H9 (cell line): ENCODE measurements around the gene EPHA8. TPM values are rescaled to one million over a fixed set of nuclear protein-coding genes. Genes with fewer than 3 reads are reported as not detected.

Source experiments
- DNase-seq: peaks from one replicate; pipeline ENCODE4 v3.0.0-alpha.2; 2017
- H2AFZ ChIP-seq: one replicate; pipeline ENCODE4 v1.6.1; 2013; ENCODE audit warnings: mild to moderate bottlenecking, low read length, control low read depth, moderate library complexity
- H2AK5ac ChIP-seq: 2 replicates; pipeline ENCODE4 v1.6.1; 2013; ENCODE audit warnings: low read length, control low read depth, mixed read lengths; ENCODE audit not compliant: insufficient read length
- H2BK120ac ChIP-seq: one replicate; pipeline ENCODE4 v1.6.1; 2013; ENCODE audit warnings: low read depth, mild to moderate bottlenecking, low read length, control low read depth, inconsistent platforms; ENCODE audit not compliant: poor library complexity, severe bottlenecking
- H2BK12ac ChIP-seq: 2 replicates; pipeline ENCODE4 v1.6.1; 2013; ENCODE audit warnings: low read length, control low read depth, mixed read lengths, low read depth; ENCODE audit not compliant: insufficient read length
- H2BK15ac ChIP-seq: 2 replicates; pipeline ENCODE4 v1.6.1; 2013; ENCODE audit warnings: low read depth, low read length, control low read depth
- H2BK20ac ChIP-seq: one replicate; pipeline ENCODE4 v1.6.1; 2013; ENCODE audit warnings: low read depth, mild to moderate bottlenecking, low read length, control low read depth, inconsistent platforms; ENCODE audit not compliant: poor library complexity, severe bottlenecking
- H2BK5ac ChIP-seq: 2 replicates; pipeline ENCODE4 v1.6.1; 2013; ENCODE audit warnings: low read length, control low read depth, mixed read lengths; ENCODE audit not compliant: insufficient read length
- H3K14ac ChIP-seq: 2 replicates; pipeline ENCODE4 v1.6.1; 2013; ENCODE audit warnings: low read length, control low read depth; ENCODE audit not compliant: insufficient read depth
- H3K18ac ChIP-seq: 2 replicates; pipeline ENCODE4 v1.6.1; 2013; ENCODE audit warnings: low read depth, mild to moderate bottlenecking, mixed read lengths, low read length, control low read depth; ENCODE audit not compliant: insufficient read length
- H3K23ac ChIP-seq: 2 replicates; pipeline ENCODE4 v1.6.1; 2013; ENCODE audit warnings: low read length, control low read depth, mixed read lengths, low read depth; ENCODE audit not compliant: insufficient read length
- H3K23me2 ChIP-seq: 2 replicates; pipeline ENCODE4 v1.6.1; 2013; ENCODE audit warnings: low read depth, mild to moderate bottlenecking, mixed read lengths, low read length, control low read depth; ENCODE audit not compliant: insufficient read length, poor library complexity, severe bottlenecking
- H3K27ac ChIP-seq: 2 replicates; pipeline ENCODE4 v1.5.1; 2013; ENCODE audit warnings: low read length, control low read depth, mixed read lengths, low read depth; ENCODE audit not compliant: insufficient read length
- H3K27me3 ChIP-seq: 2 replicates; pipeline ENCODE4 v1.6.1; 2013; ENCODE audit warnings: low read length, control low read depth, inconsistent platforms; ENCODE audit not compliant: insufficient read depth
- H3K4ac ChIP-seq: 2 replicates; pipeline ENCODE4 v1.6.1; 2013; ENCODE audit warnings: low read depth, mild to moderate bottlenecking, control low read depth, inconsistent platforms, low read length, moderate library complexity
- H3K4me1 ChIP-seq: 2 replicates; pipeline ENCODE4 v1.6.1; 2013; ENCODE audit warnings: low read length, control low read depth, inconsistent platforms; ENCODE audit not compliant: insufficient read depth
- H3K4me2 ChIP-seq: 2 replicates; pipeline ENCODE4 v1.6.1; 2013; ENCODE audit warnings: low read length, control low read depth, mixed read lengths; ENCODE audit not compliant: insufficient read length, insufficient read depth
- H3K56ac ChIP-seq: 2 replicates; pipeline ENCODE4 v1.6.1; 2013; ENCODE audit warnings: low read depth, mild to moderate bottlenecking, mixed read lengths, low read length, control low read depth; ENCODE audit not compliant: insufficient read length
- H3K79me1 ChIP-seq: 2 replicates; pipeline ENCODE4 v1.6.1; 2013; ENCODE audit warnings: low read depth, mild to moderate bottlenecking, moderate library complexity, low read length, control low read depth, inconsistent platforms; ENCODE audit not compliant: insufficient read depth, poor library complexity, severe bottlenecking
- H3K79me2 ChIP-seq: 2 replicates; pipeline ENCODE4 v1.6.1; 2013; ENCODE audit warnings: low read length, control low read depth, inconsistent platforms; ENCODE audit not compliant: insufficient read depth
- H3K9ac ChIP-seq: 2 replicates; pipeline ENCODE4 v1.6.1; 2013; ENCODE audit warnings: low read length, control low read depth, mixed read lengths; ENCODE audit not compliant: insufficient read length; ENCODE audit errors: extremely low read depth
- H3K9me3 ChIP-seq: one replicate; pipeline ENCODE4 v1.6.1; 2013; ENCODE audit warnings: low read depth, low read length, inconsistent platforms; ENCODE audit not compliant: control insufficient read depth
- H3T11ph ChIP-seq: one replicate; pipeline ENCODE4 v1.6.1; 2013; ENCODE audit warnings: mild to moderate bottlenecking, low read length, control low read depth, inconsistent platforms
- H4K20me1 ChIP-seq: one replicate; pipeline ENCODE4 v1.6.1; 2013; ENCODE audit not compliant: control insufficient read depth, insufficient read length, insufficient read depth
- H4K5ac ChIP-seq: 2 replicates; pipeline ENCODE4 v1.6.1; 2013; ENCODE audit warnings: low read depth, mild to moderate bottlenecking, mixed read lengths, low read length, control low read depth; ENCODE audit not compliant: insufficient read length
- H4K8ac ChIP-seq: replicated peaks from 2 replicates; pipeline ENCODE4 v1.6.1; 2013; ENCODE audit warnings: low read length, control low read depth, mixed read lengths, low read depth; ENCODE audit not compliant: insufficient read length
- H4K91ac ChIP-seq: 2 replicates; pipeline ENCODE4 v1.6.1; 2013; ENCODE audit warnings: low read depth, mild to moderate bottlenecking, moderate library complexity, mixed read lengths, low read length, control low read depth; ENCODE audit not compliant: insufficient read length
- H3K27ac Mint-ChIP-seq, 3 experiments: 2 replicates in 2 of 3; 3 replicates in 1 of 3; pipeline ENCODE4 v1.8.0; 2020 to 2021; ENCODE audit warnings: mixed read lengths in 3 of 3, mild to moderate bottlenecking in 1 of 3, moderate library complexity in 1 of 3
- H3K27me3 Mint-ChIP-seq: 2 replicates; pipeline ENCODE4 v1.8.0; 2021; ENCODE audit warnings: low read depth, mild to moderate bottlenecking, moderate library complexity, mixed read lengths
- H3K36me3 Mint-ChIP-seq, 3 experiments: 2 replicates in 2 of 3; 3 replicates in 1 of 3; pipeline ENCODE4 v1.8.0; 2020 to 2021; ENCODE audit warnings: low read depth in 3 of 3, mixed read lengths in 3 of 3; ENCODE audit not compliant: insufficient read depth in 1 of 3
- H3K4me1 Mint-ChIP-seq, 2 experiments: 2 replicates each; pipeline ENCODE4 v1.8.0; 2020; ENCODE audit warnings: mixed read lengths in 2 of 2
- H3K4me3 Mint-ChIP-seq, 2 experiments: 2 replicates in 1 of 2; 3 replicates in 1 of 2; pipeline ENCODE4 v1.8.0; 2020 to 2021; ENCODE audit warnings: mild to moderate bottlenecking in 2 of 2, mixed read lengths in 2 of 2, moderate library complexity in 1 of 2
- H3K9me3 Mint-ChIP-seq, 2 experiments: 2 replicates in 1 of 2; 3 replicates in 1 of 2; pipeline ENCODE4 v1.8.0; 2020; ENCODE audit warnings: mild to moderate bottlenecking in 2 of 2, mixed read lengths in 2 of 2, moderate library complexity in 1 of 2
- WGBS: extraction: QIAGEN DNeasy Blood & Tissue Kit; methylation state at CpG from one replicate; pipeline ENCODE4 v1.1.7; 2013; ENCODE audit warnings: missing lambda C conversion rate, low lambda C conversion rate, mixed read lengths; ENCODE audit not compliant: insufficient read length; ENCODE audit errors: extremely low coverage; 5-methylcytosine and 5-hydroxymethylcytosine counted together
- total RNA-seq: library from RNA; stranded (reverse); gene quantifications from 2 replicates; pipeline ENCODE4 v1.2.1, GENCODE V29; 2021
- TF ChIP-seq, protein P1 (sequence below): fragments of 200-600 bp; sonication (generic); conservative IDR thresholded peaks from 3 replicates; pipeline ENCODE4 v1.8.0; 2021; ENCODE audit warnings: antibody characterized with exemption, mild to moderate bottlenecking

EPHA8 gene
- total RNA-seq, 1 experiment from 2014 or later: 3.4 TPM

DNA sequence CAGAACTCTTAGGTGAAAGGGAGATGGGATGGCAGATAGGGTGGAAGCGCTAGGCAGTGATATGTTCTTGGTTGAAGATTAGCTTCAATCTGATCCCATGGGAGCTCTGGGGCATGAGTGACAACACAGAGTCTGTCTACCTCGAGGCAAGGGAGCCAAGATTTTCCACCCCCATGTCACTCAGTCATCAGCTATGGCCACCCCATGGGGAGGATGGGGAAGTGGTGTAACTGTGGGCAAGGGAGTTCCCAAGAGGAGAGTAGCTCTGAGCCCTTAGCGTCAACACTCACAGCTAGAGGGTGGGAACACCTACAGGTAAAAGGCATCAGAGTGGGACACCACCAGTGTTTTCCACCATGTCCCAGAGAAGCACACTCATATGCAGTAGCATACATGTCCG is 42.9 kb downstream of the EPHA8 start:
- H3K36me3 Mint-ChIP-seq: no peaks in the 10 kb centered on the region
- Histone ChIP-seq H3K4ac (no peak overlapping the region), H3K23ac (no peak overlapping the region), H3K56ac (no peak overlapping the region), H2BK120ac (no peak overlapping the region), H3K27ac (no peak overlapping the region), H4K91ac (no peak overlapping the region), H2AFZ (no peak overlapping the region), H2BK5ac (no peak overlapping the region), H3K79me1 (no peaks in the 10 kb centered on the region), H3K9me3 (no peaks in the 10 kb centered on the region), H2AK5ac (no peak overlapping the region), H3T11ph (no peak overlapping the region), H3K27me3 (no peaks in the 10 kb centered on the region), H4K5ac (no peak overlapping the region), H3K4me1 (no peaks in the 10 kb centered on the region), H3K14ac (no peak overlapping the region), H2BK15ac (no peak overlapping the region), H3K18ac (no peak overlapping the region), H2BK12ac (no peak overlapping the region), H3K23me2 (no peaks in the 10 kb centered on the region), H4K20me1 (no peaks in the 10 kb centered on the region), H2BK20ac (no peak overlapping the region), H4K8ac (no peak overlapping the region), H3K79me2 (no peaks in the 10 kb centered on the region), H3K4me2 (no peak overlapping the region), H3K9ac (no peak overlapping the region)
- DNase-seq: no peak
- H3K9me3 Mint-ChIP-seq: peaks cover 0 to 3% of the 10 kb centered on the region in 2 experiments; a peak in 2 of 5 replicates
- H3K4me1 Mint-ChIP-seq: peaks cover 35 to 66% of the 10 kb centered on the region in 2 experiments
- H3K27ac Mint-ChIP-seq: no peak overlapping the region
- WGBS: no CpG with 5 or more reads among the region's 4 CpGs
- H3K27me3 Mint-ChIP-seq: peaks cover 66% of the 10 kb centered on the region
- TF ChIP-seq, protein P1, sequence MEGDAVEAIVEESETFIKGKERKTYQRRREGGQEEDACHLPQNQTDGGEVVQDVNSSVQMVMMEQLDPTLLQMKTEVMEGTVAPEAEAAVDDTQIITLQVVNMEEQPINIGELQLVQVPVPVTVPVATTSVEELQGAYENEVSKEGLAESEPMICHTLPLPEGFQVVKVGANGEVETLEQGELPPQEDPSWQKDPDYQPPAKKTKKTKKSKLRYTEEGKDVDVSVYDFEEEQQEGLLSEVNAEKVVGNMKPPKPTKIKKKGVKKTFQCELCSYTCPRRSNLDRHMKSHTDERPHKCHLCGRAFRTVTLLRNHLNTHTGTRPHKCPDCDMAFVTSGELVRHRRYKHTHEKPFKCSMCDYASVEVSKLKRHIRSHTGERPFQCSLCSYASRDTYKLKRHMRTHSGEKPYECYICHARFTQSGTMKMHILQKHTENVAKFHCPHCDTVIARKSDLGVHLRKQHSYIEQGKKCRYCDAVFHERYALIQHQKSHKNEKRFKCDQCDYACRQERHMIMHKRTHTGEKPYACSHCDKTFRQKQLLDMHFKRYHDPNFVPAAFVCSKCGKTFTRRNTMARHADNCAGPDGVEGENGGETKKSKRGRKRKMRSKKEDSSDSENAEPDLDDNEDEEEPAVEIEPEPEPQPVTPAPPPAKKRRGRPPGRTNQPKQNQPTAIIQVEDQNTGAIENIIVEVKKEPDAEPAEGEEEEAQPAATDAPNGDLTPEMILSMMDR: no peak
- H3K4me3 Mint-ChIP-seq: no peak overlapping the region
